Adrenal gland (tissue), 5 donors: Measurements from ENCODE around the gene VSIR.

Source experiments
- POLR2A ChIP-seq, 2 donors: fragments of 450-650 bp; IDR thresholded peaks; one replicate each; pipeline ENCODE4 v1.6.1; 2017; ENCODE audit warnings: antibody characterized with exemption in 2 of 2, mild to moderate bottlenecking in 2 of 2, moderate library complexity in 1 of 2
- TF ChIP-seq, protein P1 (sequence below), 6 experiments: fragments of 450-650 bp in 4 of 6; fragments of 200-600 bp in 2 of 6; sonication (generic) in 1 of 6; IDR thresholded peaks; 1 replicate in 5 of 6; 2 replicates in 1 of 6; pipeline versions ENCODE4 v1.5.1 to v1.8.0; 2016 to 2021; ENCODE audit warnings: antibody characterized with exemption in 6 of 6, mild to moderate bottlenecking in 2 of 6, moderate library complexity in 1 of 6
- donor health status: DM: no; HTN: no; CAD: no.

DNA sequence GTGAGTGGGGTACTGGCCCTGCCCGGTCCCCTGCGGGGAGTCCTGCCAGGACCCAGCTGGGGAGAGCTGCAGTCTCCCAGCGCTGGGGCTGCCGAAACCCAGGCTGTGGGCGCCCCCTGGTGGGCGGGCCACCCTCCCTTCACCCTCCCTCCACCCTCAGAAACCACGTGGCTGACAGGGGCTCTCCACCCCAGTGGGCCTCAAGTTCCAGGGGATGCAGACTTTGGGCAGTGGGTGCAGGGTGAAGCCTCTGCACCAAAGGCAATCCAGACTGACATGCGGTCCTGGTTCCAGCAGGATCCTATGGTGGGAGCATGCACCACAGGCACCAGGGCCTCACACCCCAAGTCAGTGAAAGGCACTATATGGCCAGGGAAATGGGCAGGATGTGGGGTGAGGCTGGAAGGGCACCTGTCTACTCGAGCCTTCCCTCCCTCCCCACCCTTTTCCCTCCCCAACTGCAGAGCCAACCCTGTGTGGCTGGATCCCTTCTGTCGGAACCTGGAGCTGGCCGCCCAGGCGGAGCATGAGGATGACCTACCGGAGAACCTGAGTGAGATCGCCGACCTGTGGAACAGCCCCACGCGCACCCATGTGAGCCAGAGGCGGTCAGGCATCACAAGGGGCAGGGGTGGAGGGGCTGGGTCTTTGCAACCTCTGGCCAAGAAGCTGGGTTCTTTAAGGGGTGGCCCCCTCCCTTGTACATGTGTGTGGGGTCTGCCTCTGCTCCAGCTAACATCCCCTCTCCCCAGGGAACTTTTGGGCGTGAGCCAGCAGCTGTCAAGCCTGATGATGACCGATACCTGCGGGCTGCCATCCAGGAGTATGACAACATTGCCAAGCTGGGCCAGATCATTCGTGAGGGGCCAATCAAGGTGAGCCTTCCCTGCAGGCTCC lies 38.9 kb upstream of the VSIR start:
- TF ChIP-seq, protein P1, sequence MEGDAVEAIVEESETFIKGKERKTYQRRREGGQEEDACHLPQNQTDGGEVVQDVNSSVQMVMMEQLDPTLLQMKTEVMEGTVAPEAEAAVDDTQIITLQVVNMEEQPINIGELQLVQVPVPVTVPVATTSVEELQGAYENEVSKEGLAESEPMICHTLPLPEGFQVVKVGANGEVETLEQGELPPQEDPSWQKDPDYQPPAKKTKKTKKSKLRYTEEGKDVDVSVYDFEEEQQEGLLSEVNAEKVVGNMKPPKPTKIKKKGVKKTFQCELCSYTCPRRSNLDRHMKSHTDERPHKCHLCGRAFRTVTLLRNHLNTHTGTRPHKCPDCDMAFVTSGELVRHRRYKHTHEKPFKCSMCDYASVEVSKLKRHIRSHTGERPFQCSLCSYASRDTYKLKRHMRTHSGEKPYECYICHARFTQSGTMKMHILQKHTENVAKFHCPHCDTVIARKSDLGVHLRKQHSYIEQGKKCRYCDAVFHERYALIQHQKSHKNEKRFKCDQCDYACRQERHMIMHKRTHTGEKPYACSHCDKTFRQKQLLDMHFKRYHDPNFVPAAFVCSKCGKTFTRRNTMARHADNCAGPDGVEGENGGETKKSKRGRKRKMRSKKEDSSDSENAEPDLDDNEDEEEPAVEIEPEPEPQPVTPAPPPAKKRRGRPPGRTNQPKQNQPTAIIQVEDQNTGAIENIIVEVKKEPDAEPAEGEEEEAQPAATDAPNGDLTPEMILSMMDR (IDR thresholded peaks at IDR 0.05), result peak; percentile 64 to 90 (median 74)
- no peak for TF ChIP-seq POLR2A (IDR thresholded peaks at IDR 0.05)
